ENCODE data around the gene SLC9A1. TPM values are rescaled to one million over a fixed set of nuclear protein-coding genes. Genes with fewer than 3 reads are reported as not detected.

The SLC9A1 gene
- total RNA-seq, 2 experiments from 2014 or later = 5.8 to 19.2 TPM

GRCh38 chr1:27070390-27071048 lies 84.4 kb downstream of the SLC9A1 start:
- intact Hi-C loops (cut with micrococcal nuclease; ENCODE audit: unreplicated experiment) = no loop called here
- H3K27ac ChIP-seq (ENCODE audit: low read depth, low read length, poor library complexity, severe bottlenecking) = no peak overlapping the region
- no peaks in the 10 kb centered on the region for H3K9me3 ChIP-seq (ENCODE audit: low read length)

GRCh38 chr1:27068922-27069321 lies 86.0 kb downstream of the SLC9A1 start:
- ChIA-PET CTCF (ENCODE audit: unreplicated experiment) (no interaction called here), POLR2A (interaction anchor here (0.6 to 0.9 kb wide), 3 partner anchors 10 to 170 kb away, joined by 4 to 6 read pairs (median 6); no protein-coding TSS in a partner anchor)
- no TSS peak for BruUV-seq (replicated peaks)
- no peak overlapping the region for H2AFZ ChIP-seq (ENCODE audit: low read length)
- no peaks in the 10 kb centered on the region for H3K9me2 ChIP-seq (ENCODE audit: insufficient read depth, low read length)
- no peaks in the 10 kb centered on the region for H4K20me1 ChIP-seq (ENCODE audit: insufficient read depth, low read length)
- H3K9me3 ChIP-seq (ENCODE audit: low read length) = no peaks in the 10 kb centered on the region
- intact Hi-C loops (cut with micrococcal nuclease; ENCODE audit: unreplicated experiment) = no loop called here
- peaks cover 9% of the 10 kb centered on the region for H3K4me1 ChIP-seq (ENCODE audit: insufficient read depth, low read length, poor library complexity, severe bottlenecking)
- no peak for TF ChIP-seq CTCF (conservative IDR thresholded peaks at IDR 0.05; ENCODE audit: low read length)
- no peak for TF ChIP-seq EZH2phosphoT487 (IDR thresholded peaks at IDR 0.05; ENCODE audit: borderline replicate concordance, low read depth, low read length)
- H3K36me3 ChIP-seq (ENCODE audit: insufficient read depth, low read length) = no peaks in the 10 kb centered on the region
- H3K4me3 ChIP-seq (ENCODE audit: low read depth, low read length, poor library complexity, severe bottlenecking) = no peak overlapping the region
- DNase-seq (ENCODE audit: low spot score) = no peak
- no peak overlapping the region for H3K27ac ChIP-seq (ENCODE audit: low read depth, low read length, poor library complexity, severe bottlenecking)
- no peaks in the 10 kb centered on the region for H3K79me2 ChIP-seq (ENCODE audit: insufficient read depth, low read depth, low read length)
- no peak overlapping the region for H3K4me2 ChIP-seq (ENCODE audit: low read length)

More at GRCh38 chr1:27070390-27071048, 84.4 kb downstream of the SLC9A1 start:
- Histone ChIP-seq H2AFZ (ENCODE audit: low read length) (no peak overlapping the region), H3K4me1 (ENCODE audit: insufficient read depth, low read length, poor library complexity, severe bottlenecking) (peaks cover 9% of the 10 kb centered on the region), H3K4me2 (ENCODE audit: low read length) (no peak overlapping the region), H3K79me2 (ENCODE audit: insufficient read depth, low read depth, low read length) (no peaks in the 10 kb centered on the region), H3K36me3 (ENCODE audit: insufficient read depth, low read length) (no peaks in the 10 kb centered on the region), H3K9me2 (ENCODE audit: insufficient read depth, low read length) (no peaks in the 10 kb centered on the region), H4K20me1 (ENCODE audit: insufficient read depth, low read length) (no peaks in the 10 kb centered on the region), H3K4me3 (ENCODE audit: low read depth, low read length, poor library complexity, severe bottlenecking) (no peak overlapping the region)
- no peak for TF ChIP-seq EZH2phosphoT487 (IDR thresholded peaks at IDR 0.05; ENCODE audit: borderline replicate concordance, low read depth, low read length)
- TF ChIP-seq CTCF (conservative IDR thresholded peaks at IDR 0.05; ENCODE audit: low read length) = peak; percentile 37; the same call in 1 of the 2 replicates
- ChIA-PET POLR2A (interaction anchor here (0.7 kb wide), 1 partner anchor 9 kb away, joined by 4 read pairs; no protein-coding TSS in a partner anchor), CTCF (ENCODE audit: unreplicated experiment) (interaction anchor here (1.2 kb wide), 1 partner anchor 25 kb away, joined by 3 read pairs; no protein-coding TSS in a partner anchor)
- DNase-seq (ENCODE audit: low spot score) = peak; percentile 51
- no TSS peak for BruUV-seq (replicated peaks)

GRCh38 chr1:27065999-27066630 lies 88.8 kb downstream of the SLC9A1 start:
- no peak overlapping the region for H3K4me3 ChIP-seq (ENCODE audit: low read depth, low read length, poor library complexity, severe bottlenecking)
- BruUV-seq (replicated peaks) = no TSS peak
- no peak overlapping the region for H2AFZ ChIP-seq (ENCODE audit: low read length)
- no peaks in the 10 kb centered on the region for H3K36me3 ChIP-seq (ENCODE audit: insufficient read depth, low read length)
- H3K9me2 ChIP-seq (ENCODE audit: insufficient read depth, low read length) = no peaks in the 10 kb centered on the region
- TF ChIP-seq EZH2phosphoT487 (IDR thresholded peaks at IDR 0.05; ENCODE audit: borderline replicate concordance, low read depth, low read length) (no peak), CTCF (conservative IDR thresholded peaks at IDR 0.05; ENCODE audit: low read length) (no peak)
- peaks cover 9% of the 10 kb centered on the region for H3K4me1 ChIP-seq (ENCODE audit: insufficient read depth, low read length, poor library complexity, severe bottlenecking)
- intact Hi-C loops (cut with micrococcal nuclease; ENCODE audit: unreplicated experiment) = no loop called here
- H3K79me2 ChIP-seq (ENCODE audit: insufficient read depth, low read depth, low read length) = no peaks in the 10 kb centered on the region
- no peak for DNase-seq (ENCODE audit: low spot score)
- H3K9me3 ChIP-seq (ENCODE audit: low read length) = no peaks in the 10 kb centered on the region
- no peaks in the 10 kb centered on the region for H4K20me1 ChIP-seq (ENCODE audit: insufficient read depth, low read length)
- no peak overlapping the region for H3K27ac ChIP-seq (ENCODE audit: low read depth, low read length, poor library complexity, severe bottlenecking)
- ChIA-PET POLR2A (interaction anchor here (0.6 kb wide), 1 partner anchor 14 kb away, joined by 3 read pairs; no protein-coding TSS in a partner anchor), CTCF (ENCODE audit: unreplicated experiment) (no interaction called here)
- no peak overlapping the region for H3K4me2 ChIP-seq (ENCODE audit: low read length)

Measured in OCI-LY7 (cell line).